ENCODE data around the gene SERPINA10.

The SERPINA10 gene, protein sequence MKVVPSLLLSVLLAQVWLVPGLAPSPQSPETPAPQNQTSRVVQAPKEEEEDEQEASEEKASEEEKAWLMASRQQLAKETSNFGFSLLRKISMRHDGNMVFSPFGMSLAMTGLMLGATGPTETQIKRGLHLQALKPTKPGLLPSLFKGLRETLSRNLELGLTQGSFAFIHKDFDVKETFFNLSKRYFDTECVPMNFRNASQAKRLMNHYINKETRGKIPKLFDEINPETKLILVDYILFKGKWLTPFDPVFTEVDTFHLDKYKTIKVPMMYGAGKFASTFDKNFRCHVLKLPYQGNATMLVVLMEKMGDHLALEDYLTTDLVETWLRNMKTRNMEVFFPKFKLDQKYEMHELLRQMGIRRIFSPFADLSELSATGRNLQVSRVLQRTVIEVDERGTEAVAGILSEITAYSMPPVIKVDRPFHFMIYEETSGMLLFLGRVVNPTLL

GRCh38 chr14:94292872-94293577 is at the start of gene SERPINA10:
Gene SERPINA10 (minus strand): TSS chr14:94293268. CDS start chr14:94290593, 2,675 bp downstream.
- H3K9ac ChIP-seq (ENCODE audit: low read length): no peak within 1 kb of the TSS
- H3K36me3 ChIP-seq (ENCODE audit: control insufficient read depth, insufficient read depth, low read length): no peaks in the 10 kb centered on the region
- no peak within 1 kb of the TSS for H3K4me3 ChIP-seq (ENCODE audit: low read length)
- H3K9me3 ChIP-seq (ENCODE audit: control insufficient read depth, low read length): no peaks in the 10 kb centered on the region
- H3K4me1 ChIP-seq (ENCODE audit: control insufficient read depth, insufficient read depth, low read length): no peaks in the 10 kb centered on the region
- H3K27me3 ChIP-seq (ENCODE audit: control insufficient read depth, insufficient read depth, low read length): no peaks in the 10 kb centered on the region

- Histone ChIP-seq H3K36me3 (ENCODE audit: control insufficient read depth, insufficient read depth, low read length) (no peaks in the 10 kb centered on the region), H3K4me1 (ENCODE audit: control insufficient read depth, insufficient read depth, low read length) (peaks cover 15% of the 10 kb centered on the region), H3K4me3 (ENCODE audit: low read length) (no peak overlapping the region), H3K9me3 (ENCODE audit: control insufficient read depth, low read length) (no peaks in the 10 kb centered on the region), H3K9ac (ENCODE audit: low read length) (no peak overlapping the region), H3K27me3 (ENCODE audit: control insufficient read depth, insufficient read depth, low read length) (no peaks in the 10 kb centered on the region)
Measured at GRCh38 chr14:94342334-94342934, 49.4 kb upstream of the SERPINA10 start.

DNA sequence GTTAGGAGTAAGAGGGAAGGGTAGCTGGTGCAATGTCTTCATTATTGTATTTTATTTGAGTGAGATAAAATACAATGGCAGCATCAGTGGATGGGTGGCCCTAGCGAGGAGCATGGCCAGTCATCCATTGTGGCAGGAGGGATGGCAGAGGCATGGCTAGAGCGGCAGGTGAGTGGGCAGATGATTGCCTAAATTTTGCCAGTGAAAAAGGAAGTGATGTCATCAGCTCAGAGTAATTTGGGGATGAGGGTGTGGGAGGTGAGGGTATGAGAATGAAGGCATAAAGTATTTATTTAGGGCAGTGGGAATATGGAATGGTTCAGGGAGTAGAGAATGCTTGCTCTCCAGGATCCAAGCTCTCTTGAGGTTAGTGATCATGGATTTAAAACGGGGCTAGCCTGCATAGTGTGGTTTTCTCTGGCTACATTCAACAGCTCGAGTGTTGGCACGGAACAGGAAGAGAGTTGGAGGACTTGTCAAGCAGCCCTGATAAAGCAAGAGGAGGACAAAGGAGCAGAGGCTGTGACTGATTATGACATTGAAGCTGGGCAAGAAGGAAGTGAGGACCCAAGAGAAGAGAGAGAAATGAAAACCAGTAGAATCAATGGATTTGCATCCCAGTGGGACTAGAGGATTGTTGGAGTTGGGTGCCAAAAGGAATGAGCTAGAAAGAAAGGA is 48.7 kb upstream of the SERPINA10 start:
- H3K9ac ChIP-seq (ENCODE audit: low read length): no peak overlapping the region
- no peaks in the 10 kb centered on the region for H3K36me3 ChIP-seq (ENCODE audit: control insufficient read depth, insufficient read depth, low read length)
- no peaks in the 10 kb centered on the region for H3K9me3 ChIP-seq (ENCODE audit: control insufficient read depth, low read length)
- no peak overlapping the region for H3K4me3 ChIP-seq (ENCODE audit: low read length)
- no peaks in the 10 kb centered on the region for H3K27me3 ChIP-seq (ENCODE audit: control insufficient read depth, insufficient read depth, low read length)
- peaks cover 15% of the 10 kb centered on the region for H3K4me1 ChIP-seq (ENCODE audit: control insufficient read depth, insufficient read depth, low read length)

DNA sequence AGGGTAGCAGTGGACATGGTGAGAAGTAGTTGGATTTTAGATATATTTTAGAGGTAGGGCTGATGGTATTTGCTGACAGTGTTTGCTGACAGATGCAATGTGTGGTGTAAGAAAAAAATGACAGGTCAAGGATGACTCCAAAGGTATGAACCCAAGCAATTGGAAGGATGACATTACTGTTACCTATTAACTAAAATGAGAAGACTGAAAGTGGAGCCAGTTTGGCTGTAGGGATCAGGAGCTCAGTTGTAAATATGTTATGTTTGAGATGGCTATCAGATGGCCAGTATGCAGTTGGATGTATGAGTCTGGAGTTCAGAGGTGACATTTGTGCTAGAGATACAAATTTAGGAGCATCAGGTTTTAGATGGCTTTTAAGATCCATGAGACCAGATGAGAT is 47.5 kb upstream of the SERPINA10 start:
- Histone ChIP-seq H3K9me3 (ENCODE audit: control insufficient read depth, low read length) (no peaks in the 10 kb centered on the region), H3K36me3 (ENCODE audit: control insufficient read depth, insufficient read depth, low read length) (no peaks in the 10 kb centered on the region), H3K4me3 (ENCODE audit: low read length) (no peak overlapping the region), H3K9ac (ENCODE audit: low read length) (no peak overlapping the region), H3K27me3 (ENCODE audit: control insufficient read depth, insufficient read depth, low read length) (no peaks in the 10 kb centered on the region), H3K4me1 (ENCODE audit: control insufficient read depth, insufficient read depth, low read length) (peaks cover 15% of the 10 kb centered on the region)

DNA sequence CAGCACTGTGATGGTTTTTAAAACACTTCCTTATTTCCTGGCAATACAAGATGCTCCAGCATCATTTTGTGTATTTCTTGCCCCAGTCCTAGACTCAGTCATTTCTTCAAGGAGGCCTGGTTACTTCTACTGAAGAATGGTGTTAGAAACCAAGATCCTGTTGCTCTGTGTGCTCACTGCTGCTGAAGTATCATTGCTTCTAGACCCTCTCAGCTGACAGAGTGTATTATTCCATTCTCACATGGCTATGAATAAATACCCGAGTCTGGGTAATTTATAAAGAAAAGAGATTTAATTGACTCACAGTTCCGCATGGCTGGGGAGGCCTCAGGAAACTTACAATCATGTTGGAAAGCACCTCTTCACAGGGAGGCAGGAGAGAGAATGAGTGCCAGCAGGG is 45.0 kb upstream of the SERPINA10 start:
- no peak overlapping the region for H3K4me3 ChIP-seq (ENCODE audit: low read length)
- no peak overlapping the region for H3K9ac ChIP-seq (ENCODE audit: low read length)
- no peaks in the 10 kb centered on the region for H3K9me3 ChIP-seq (ENCODE audit: control insufficient read depth, low read length)
- H3K36me3 ChIP-seq (ENCODE audit: control insufficient read depth, insufficient read depth, low read length): no peaks in the 10 kb centered on the region
- H3K27me3 ChIP-seq (ENCODE audit: control insufficient read depth, insufficient read depth, low read length): no peaks in the 10 kb centered on the region
- H3K4me1 ChIP-seq (ENCODE audit: control insufficient read depth, insufficient read depth, low read length): peaks cover 14% of the 10 kb centered on the region

DNA sequence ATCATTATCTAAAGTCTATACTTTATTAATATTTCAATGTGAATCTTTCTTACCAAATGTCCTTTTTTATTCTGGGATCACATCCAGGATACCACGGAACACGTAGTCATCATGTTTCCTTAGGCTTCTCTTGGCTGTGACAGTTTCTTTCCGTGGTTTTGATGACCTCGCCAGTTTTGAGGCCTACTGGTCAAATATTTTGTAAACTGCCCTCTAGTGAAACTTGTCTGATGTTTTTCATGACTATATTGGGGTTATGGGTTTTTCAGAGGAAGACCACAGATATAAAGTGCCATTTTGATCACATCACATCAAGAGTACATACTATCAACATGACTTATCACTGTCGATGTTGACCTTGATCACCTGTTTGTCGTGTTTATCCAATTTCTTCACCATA is 44.2 kb upstream of the SERPINA10 start:
- H3K36me3 ChIP-seq (ENCODE audit: control insufficient read depth, insufficient read depth, low read length): no peaks in the 10 kb centered on the region
- no peaks in the 10 kb centered on the region for H3K9me3 ChIP-seq (ENCODE audit: control insufficient read depth, low read length)
- peaks cover 7% of the 10 kb centered on the region for H3K4me1 ChIP-seq (ENCODE audit: control insufficient read depth, insufficient read depth, low read length)
- no peaks in the 10 kb centered on the region for H3K27me3 ChIP-seq (ENCODE audit: control insufficient read depth, insufficient read depth, low read length)
- H3K9ac ChIP-seq (ENCODE audit: low read length): no peak overlapping the region
- no peak overlapping the region for H3K4me3 ChIP-seq (ENCODE audit: low read length)

DNA sequence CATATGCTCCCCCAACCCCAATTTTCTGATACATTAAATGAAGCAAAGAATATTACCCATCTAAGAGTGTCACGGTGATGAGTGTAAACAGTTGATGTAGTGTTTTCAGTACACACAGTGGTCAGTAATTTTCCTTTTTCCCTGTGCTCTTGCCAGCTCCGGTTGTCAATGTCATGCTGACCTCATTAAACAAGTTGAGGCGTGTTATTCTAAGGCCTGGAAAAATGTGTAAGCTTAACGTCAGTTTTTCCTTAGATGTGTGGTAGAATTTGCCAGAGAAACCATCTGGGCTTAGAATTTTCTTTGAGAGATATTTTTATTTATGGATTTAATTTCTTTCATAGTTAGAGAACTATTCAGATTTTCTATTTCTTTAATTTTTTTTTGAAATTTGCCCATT is 41.8 kb upstream of the SERPINA10 start:
- Histone ChIP-seq H3K27me3 (ENCODE audit: control insufficient read depth, insufficient read depth, low read length) (no peaks in the 10 kb centered on the region), H3K4me3 (ENCODE audit: low read length) (no peak overlapping the region), H3K9ac (ENCODE audit: low read length) (no peak overlapping the region), H3K9me3 (ENCODE audit: control insufficient read depth, low read length) (no peaks in the 10 kb centered on the region), H3K36me3 (ENCODE audit: control insufficient read depth, insufficient read depth, low read length) (no peaks in the 10 kb centered on the region), H3K4me1 (ENCODE audit: control insufficient read depth, insufficient read depth, low read length) (no peaks in the 10 kb centered on the region)

DNA sequence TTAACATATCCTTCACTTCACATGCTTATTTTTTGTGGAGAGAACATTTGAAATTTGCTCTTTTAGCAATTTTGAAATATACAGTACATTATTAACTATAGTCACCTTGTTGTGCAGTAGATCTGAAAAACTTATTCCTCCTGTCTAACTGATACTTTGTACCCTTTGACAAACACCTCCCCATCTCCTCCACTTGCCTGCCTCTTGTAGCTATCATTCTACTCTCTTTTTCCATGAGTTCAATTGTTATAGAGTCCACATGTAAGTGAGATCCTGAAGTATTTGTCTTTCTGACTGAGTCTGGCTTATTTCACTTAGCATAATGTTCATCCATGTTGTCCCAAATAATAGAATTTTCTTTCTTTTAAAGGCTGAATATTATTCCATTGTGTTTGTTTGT is 39.5 kb upstream of the SERPINA10 start:
- H3K27me3 ChIP-seq (ENCODE audit: control insufficient read depth, insufficient read depth, low read length): no peaks in the 10 kb centered on the region
- H3K9me3 ChIP-seq (ENCODE audit: control insufficient read depth, low read length): no peaks in the 10 kb centered on the region
- H3K36me3 ChIP-seq (ENCODE audit: control insufficient read depth, insufficient read depth, low read length): no peaks in the 10 kb centered on the region
- H3K4me1 ChIP-seq (ENCODE audit: control insufficient read depth, insufficient read depth, low read length): no peaks in the 10 kb centered on the region
- H3K9ac ChIP-seq (ENCODE audit: low read length): no peak overlapping the region
- no peak overlapping the region for H3K4me3 ChIP-seq (ENCODE audit: low read length)

GRCh38 chr14:94332063-94332583 is 39.1 kb upstream of the SERPINA10 start:
- Histone ChIP-seq H3K4me1 (ENCODE audit: control insufficient read depth, insufficient read depth, low read length) (no peaks in the 10 kb centered on the region), H3K27me3 (ENCODE audit: control insufficient read depth, insufficient read depth, low read length) (no peaks in the 10 kb centered on the region), H3K4me3 (ENCODE audit: low read length) (no peak overlapping the region), H3K9ac (ENCODE audit: low read length) (no peak overlapping the region), H3K36me3 (ENCODE audit: control insufficient read depth, insufficient read depth, low read length) (no peaks in the 10 kb centered on the region), H3K9me3 (ENCODE audit: control insufficient read depth, low read length) (no peaks in the 10 kb centered on the region)

GRCh38 chr14:94331462-94331861 is 38.4 kb upstream of the SERPINA10 start:
- no peak overlapping the region for H3K4me3 ChIP-seq (ENCODE audit: low read length)
- H3K27me3 ChIP-seq (ENCODE audit: control insufficient read depth, insufficient read depth, low read length): no peaks in the 10 kb centered on the region
- no peak overlapping the region for H3K9ac ChIP-seq (ENCODE audit: low read length)

GRCh38 chr14:94330857-94331256 is 37.8 kb upstream of the SERPINA10 start:
- Histone ChIP-seq H3K9me3 (ENCODE audit: control insufficient read depth, low read length) (no peaks in the 10 kb centered on the region), H3K4me3 (ENCODE audit: low read length) (no peak overlapping the region), H3K27me3 (ENCODE audit: control insufficient read depth, insufficient read depth, low read length) (no peaks in the 10 kb centered on the region), H3K36me3 (ENCODE audit: control insufficient read depth, insufficient read depth, low read length) (no peaks in the 10 kb centered on the region), H3K9ac (ENCODE audit: low read length) (no peak overlapping the region), H3K4me1 (ENCODE audit: control insufficient read depth, insufficient read depth, low read length) (no peaks in the 10 kb centered on the region)

More at GRCh38 chr14:94331462-94331861, 38.4 kb upstream of the SERPINA10 start:
- H3K4me1 ChIP-seq (ENCODE audit: control insufficient read depth, insufficient read depth, low read length): no peaks in the 10 kb centered on the region
- H3K9me3 ChIP-seq (ENCODE audit: control insufficient read depth, low read length): no peaks in the 10 kb centered on the region
- H3K36me3 ChIP-seq (ENCODE audit: control insufficient read depth, insufficient read depth, low read length): no peaks in the 10 kb centered on the region

Measured in mucosa of stomach (tissue), 1 donor.